H9 (cell line): ENCODE data around the gene HPD. TPM values are rescaled to one million over a fixed set of nuclear protein-coding genes. Genes with fewer than 3 reads are reported as not detected.
A peak's percentile ranks its signal among the peaks of the same experiment; 100 is the strongest.

Source experiments
- DNase-seq: peaks from one replicate; pipeline ENCODE4 v3.0.0-alpha.2; 2017
- H2AFZ ChIP-seq: one replicate; pipeline ENCODE4 v1.6.1; 2013; ENCODE audit warnings: mild to moderate bottlenecking, low read length, control low read depth, moderate library complexity
- H2AK5ac ChIP-seq: 2 replicates; pipeline ENCODE4 v1.6.1; 2013; ENCODE audit warnings: low read length, control low read depth, mixed read lengths; ENCODE audit not compliant: insufficient read length
- H2BK120ac ChIP-seq: one replicate; pipeline ENCODE4 v1.6.1; 2013; ENCODE audit warnings: low read depth, mild to moderate bottlenecking, low read length, control low read depth, inconsistent platforms; ENCODE audit not compliant: poor library complexity, severe bottlenecking
- H2BK12ac ChIP-seq: 2 replicates; pipeline ENCODE4 v1.6.1; 2013; ENCODE audit warnings: low read length, control low read depth, mixed read lengths, low read depth; ENCODE audit not compliant: insufficient read length
- H2BK15ac ChIP-seq: 2 replicates; pipeline ENCODE4 v1.6.1; 2013; ENCODE audit warnings: low read depth, low read length, control low read depth
- H2BK20ac ChIP-seq: one replicate; pipeline ENCODE4 v1.6.1; 2013; ENCODE audit warnings: low read depth, mild to moderate bottlenecking, low read length, control low read depth, inconsistent platforms; ENCODE audit not compliant: poor library complexity, severe bottlenecking
- H2BK5ac ChIP-seq: 2 replicates; pipeline ENCODE4 v1.6.1; 2013; ENCODE audit warnings: low read length, control low read depth, mixed read lengths; ENCODE audit not compliant: insufficient read length
- H3K14ac ChIP-seq: 2 replicates; pipeline ENCODE4 v1.6.1; 2013; ENCODE audit warnings: low read length, control low read depth; ENCODE audit not compliant: insufficient read depth
- H3K18ac ChIP-seq: 2 replicates; pipeline ENCODE4 v1.6.1; 2013; ENCODE audit warnings: low read depth, mild to moderate bottlenecking, mixed read lengths, low read length, control low read depth; ENCODE audit not compliant: insufficient read length
- H3K23ac ChIP-seq: 2 replicates; pipeline ENCODE4 v1.6.1; 2013; ENCODE audit warnings: low read length, control low read depth, mixed read lengths, low read depth; ENCODE audit not compliant: insufficient read length
- H3K23me2 ChIP-seq: 2 replicates; pipeline ENCODE4 v1.6.1; 2013; ENCODE audit warnings: low read depth, mild to moderate bottlenecking, mixed read lengths, low read length, control low read depth; ENCODE audit not compliant: insufficient read length, poor library complexity, severe bottlenecking
- H3K27ac ChIP-seq: 2 replicates; pipeline ENCODE4 v1.5.1; 2013; ENCODE audit warnings: low read length, control low read depth, mixed read lengths, low read depth; ENCODE audit not compliant: insufficient read length
- H3K27me3 ChIP-seq: 2 replicates; pipeline ENCODE4 v1.6.1; 2013; ENCODE audit warnings: low read length, control low read depth, inconsistent platforms; ENCODE audit not compliant: insufficient read depth
- H3K4ac ChIP-seq: 2 replicates; pipeline ENCODE4 v1.6.1; 2013; ENCODE audit warnings: low read depth, mild to moderate bottlenecking, control low read depth, inconsistent platforms, low read length, moderate library complexity
- H3K4me1 ChIP-seq: 2 replicates; pipeline ENCODE4 v1.6.1; 2013; ENCODE audit warnings: low read length, control low read depth, inconsistent platforms; ENCODE audit not compliant: insufficient read depth
- H3K4me2 ChIP-seq: 2 replicates; pipeline ENCODE4 v1.6.1; 2013; ENCODE audit warnings: low read length, control low read depth, mixed read lengths; ENCODE audit not compliant: insufficient read length, insufficient read depth
- H3K56ac ChIP-seq: 2 replicates; pipeline ENCODE4 v1.6.1; 2013; ENCODE audit warnings: low read depth, mild to moderate bottlenecking, mixed read lengths, low read length, control low read depth; ENCODE audit not compliant: insufficient read length
- H3K79me1 ChIP-seq: 2 replicates; pipeline ENCODE4 v1.6.1; 2013; ENCODE audit warnings: low read depth, mild to moderate bottlenecking, moderate library complexity, low read length, control low read depth, inconsistent platforms; ENCODE audit not compliant: insufficient read depth, poor library complexity, severe bottlenecking
- H3K79me2 ChIP-seq: 2 replicates; pipeline ENCODE4 v1.6.1; 2013; ENCODE audit warnings: low read length, control low read depth, inconsistent platforms; ENCODE audit not compliant: insufficient read depth
- H3K9ac ChIP-seq: 2 replicates; pipeline ENCODE4 v1.6.1; 2013; ENCODE audit warnings: low read length, control low read depth, mixed read lengths; ENCODE audit not compliant: insufficient read length; ENCODE audit errors: extremely low read depth
- H3K9me3 ChIP-seq: one replicate; pipeline ENCODE4 v1.6.1; 2013; ENCODE audit warnings: low read depth, low read length, inconsistent platforms; ENCODE audit not compliant: control insufficient read depth
- H3T11ph ChIP-seq: one replicate; pipeline ENCODE4 v1.6.1; 2013; ENCODE audit warnings: mild to moderate bottlenecking, low read length, control low read depth, inconsistent platforms
- H4K20me1 ChIP-seq: one replicate; pipeline ENCODE4 v1.6.1; 2013; ENCODE audit not compliant: control insufficient read depth, insufficient read length, insufficient read depth
- H4K5ac ChIP-seq: 2 replicates; pipeline ENCODE4 v1.6.1; 2013; ENCODE audit warnings: low read depth, mild to moderate bottlenecking, mixed read lengths, low read length, control low read depth; ENCODE audit not compliant: insufficient read length
- H4K8ac ChIP-seq: replicated peaks from 2 replicates; pipeline ENCODE4 v1.6.1; 2013; ENCODE audit warnings: low read length, control low read depth, mixed read lengths, low read depth; ENCODE audit not compliant: insufficient read length
- H4K91ac ChIP-seq: 2 replicates; pipeline ENCODE4 v1.6.1; 2013; ENCODE audit warnings: low read depth, mild to moderate bottlenecking, moderate library complexity, mixed read lengths, low read length, control low read depth; ENCODE audit not compliant: insufficient read length
- H3K27ac Mint-ChIP-seq, 3 experiments: 2 replicates in 2 of 3; 3 replicates in 1 of 3; pipeline ENCODE4 v1.8.0; 2020 to 2021; ENCODE audit warnings: mixed read lengths in 3 of 3, mild to moderate bottlenecking in 1 of 3, moderate library complexity in 1 of 3
- H3K27me3 Mint-ChIP-seq: 2 replicates; pipeline ENCODE4 v1.8.0; 2021; ENCODE audit warnings: low read depth, mild to moderate bottlenecking, moderate library complexity, mixed read lengths
- H3K36me3 Mint-ChIP-seq, 3 experiments: 2 replicates in 2 of 3; 3 replicates in 1 of 3; pipeline ENCODE4 v1.8.0; 2020 to 2021; ENCODE audit warnings: low read depth in 3 of 3, mixed read lengths in 3 of 3; ENCODE audit not compliant: insufficient read depth in 1 of 3
- H3K4me1 Mint-ChIP-seq, 2 experiments: 2 replicates each; pipeline ENCODE4 v1.8.0; 2020; ENCODE audit warnings: mixed read lengths in 2 of 2
- H3K4me3 Mint-ChIP-seq, 2 experiments: 2 replicates in 1 of 2; 3 replicates in 1 of 2; pipeline ENCODE4 v1.8.0; 2020 to 2021; ENCODE audit warnings: mild to moderate bottlenecking in 2 of 2, mixed read lengths in 2 of 2, moderate library complexity in 1 of 2
- H3K9me3 Mint-ChIP-seq, 2 experiments: 2 replicates in 1 of 2; 3 replicates in 1 of 2; pipeline ENCODE4 v1.8.0; 2020; ENCODE audit warnings: mild to moderate bottlenecking in 2 of 2, mixed read lengths in 2 of 2, moderate library complexity in 1 of 2
- WGBS: extraction: QIAGEN DNeasy Blood & Tissue Kit; methylation state at CpG from one replicate; pipeline ENCODE4 v1.1.7; 2013; ENCODE audit warnings: missing lambda C conversion rate, low lambda C conversion rate, mixed read lengths; ENCODE audit not compliant: insufficient read length; ENCODE audit errors: extremely low coverage; 5-methylcytosine and 5-hydroxymethylcytosine counted together
- long read RNA-seq: library from polyadenylated mRNA; unstranded; transcript quantifications from one replicate; pipeline ENCODE4 v2.0.0, GENCODE V29; 2020
- total RNA-seq: library from RNA; stranded (reverse); gene quantifications from 2 replicates; pipeline ENCODE4 v1.2.1, GENCODE V29; 2021
- TF ChIP-seq, protein P1 (sequence below): fragments of 200-600 bp; sonication (generic); conservative IDR thresholded peaks from 3 replicates; pipeline ENCODE4 v1.8.0; 2021; ENCODE audit warnings: antibody characterized with exemption, mild to moderate bottlenecking

The HPD gene
- 0.22 TPM in 1 of 2 replicates, not detected in the other for total RNA-seq
- long read RNA-seq, result 0 reads

DNA sequence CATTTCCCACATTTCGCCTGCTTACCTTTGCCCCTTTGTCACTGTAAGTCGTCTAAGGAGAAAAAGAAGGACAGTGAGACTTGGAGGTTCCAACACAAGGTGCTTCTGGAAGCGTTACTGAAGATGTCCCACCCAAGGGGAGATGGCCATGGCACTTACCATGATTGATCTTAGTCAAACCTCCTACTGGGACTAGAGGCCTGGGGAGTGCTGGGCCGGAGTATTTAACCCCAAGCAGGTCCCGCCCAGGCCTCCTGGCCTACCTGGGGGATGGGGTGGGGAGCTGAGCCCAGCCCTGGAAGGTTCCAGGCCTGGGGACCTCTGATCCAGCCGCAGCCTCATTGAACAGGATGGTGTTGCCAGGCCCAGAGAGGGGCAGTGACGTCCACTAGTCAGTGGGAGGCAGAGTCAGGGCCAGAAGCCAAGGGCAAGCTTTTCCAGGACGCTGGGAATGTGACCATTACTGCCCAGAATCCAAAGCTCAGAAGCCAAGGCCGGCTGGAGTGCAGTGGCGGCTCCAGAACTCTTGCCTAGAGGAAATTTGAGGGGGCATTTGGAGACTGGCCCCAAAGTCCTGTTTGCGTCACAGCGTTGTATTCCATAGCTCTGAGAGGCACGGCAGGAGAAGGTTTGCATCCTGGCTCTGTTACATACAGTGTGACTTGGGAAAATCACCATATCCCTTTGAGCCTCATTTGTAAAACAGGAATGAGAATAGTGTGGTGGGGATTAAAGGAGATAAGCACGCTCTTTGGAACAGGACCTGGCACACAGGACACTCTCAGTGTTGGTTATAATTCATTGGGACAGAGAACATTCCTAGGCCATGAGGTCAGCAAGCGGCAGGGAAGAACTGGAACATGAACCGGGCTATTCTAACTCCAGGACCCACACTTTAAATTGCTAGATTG is at the start of gene HPD:
Gene HPD, minus strand, starts transcription at position 198 of the 911 bp plus-strand sequence. Its CDS starts 36 bp downstream, at position 162.
- H3K23me2 ChIP-seq, result no peaks in the 10 kb centered on the region
- no peaks in the 10 kb centered on the region for H3K79me1 ChIP-seq
- Mint-ChIP-seq H3K27ac (peak within 1 kb of the TSS; percentile 48 to 92 (median 88); a peak in 5 of 7 replicates), H3K27me3 (no peaks in the 10 kb centered on the region; the same call in 1 of the 2 replicates), H3K4me3 (no peak within 1 kb of the TSS; a peak in 1 of 5 replicates), H3K36me3 (no peaks in the 10 kb centered on the region), H3K4me1 (peaks cover 14 to 28% of the 10 kb centered on the region in 2 experiments), H3K9me3 (no peaks in the 10 kb centered on the region)
- H3K14ac ChIP-seq, result peak within 1 kb of the TSS; percentile 2; the same call in 1 of the 2 replicates
- no peak within 1 kb of the TSS for H2BK5ac ChIP-seq
- H3K27ac ChIP-seq, result no peak within 1 kb of the TSS
- H2BK120ac ChIP-seq, result no peak within 1 kb of the TSS
- H2BK20ac ChIP-seq, result no peak within 1 kb of the TSS
- no CpG with 5 or more reads among the region's 16 CpGs for WGBS
- H4K5ac ChIP-seq, result peak within 1 kb of the TSS; percentile 92
- H2AK5ac ChIP-seq, result no peak within 1 kb of the TSS
- H3K4ac ChIP-seq, result no peak within 1 kb of the TSS
- H3K27me3 ChIP-seq, result no peaks in the 10 kb centered on the region
- no peak within 1 kb of the TSS for H3T11ph ChIP-seq
- H4K20me1 ChIP-seq, result no peaks in the 10 kb centered on the region
- no peaks in the 10 kb centered on the region for H3K79me2 ChIP-seq
- no peak within 1 kb of the TSS for H2BK12ac ChIP-seq
- H2BK15ac ChIP-seq, result 0 out of 2 replicates have a peak within 1 kb of the TSS, but pooled peaks have one; percentile 3
- H2AFZ ChIP-seq, result no peak within 1 kb of the TSS
- no peak within 1 kb of the TSS for H4K8ac ChIP-seq
- H3K9me3 ChIP-seq, result no peaks in the 10 kb centered on the region
- no peak within 1 kb of the TSS for H3K4me2 ChIP-seq
- H3K4me1 ChIP-seq, result peaks cover 4% of the 10 kb centered on the region; the same call in 1 of the 2 replicates
- peak within 1 kb of the TSS; percentile 11 for H3K56ac ChIP-seq
- H3K9ac ChIP-seq, result no peak within 1 kb of the TSS
- no peak within 1 kb of the TSS for H4K91ac ChIP-seq
- H3K18ac ChIP-seq, result peak within 1 kb of the TSS; percentile 5
- H3K23ac ChIP-seq, result no peak within 1 kb of the TSS
- DNase-seq, result peak; percentile 46
- TF ChIP-seq, protein P1, sequence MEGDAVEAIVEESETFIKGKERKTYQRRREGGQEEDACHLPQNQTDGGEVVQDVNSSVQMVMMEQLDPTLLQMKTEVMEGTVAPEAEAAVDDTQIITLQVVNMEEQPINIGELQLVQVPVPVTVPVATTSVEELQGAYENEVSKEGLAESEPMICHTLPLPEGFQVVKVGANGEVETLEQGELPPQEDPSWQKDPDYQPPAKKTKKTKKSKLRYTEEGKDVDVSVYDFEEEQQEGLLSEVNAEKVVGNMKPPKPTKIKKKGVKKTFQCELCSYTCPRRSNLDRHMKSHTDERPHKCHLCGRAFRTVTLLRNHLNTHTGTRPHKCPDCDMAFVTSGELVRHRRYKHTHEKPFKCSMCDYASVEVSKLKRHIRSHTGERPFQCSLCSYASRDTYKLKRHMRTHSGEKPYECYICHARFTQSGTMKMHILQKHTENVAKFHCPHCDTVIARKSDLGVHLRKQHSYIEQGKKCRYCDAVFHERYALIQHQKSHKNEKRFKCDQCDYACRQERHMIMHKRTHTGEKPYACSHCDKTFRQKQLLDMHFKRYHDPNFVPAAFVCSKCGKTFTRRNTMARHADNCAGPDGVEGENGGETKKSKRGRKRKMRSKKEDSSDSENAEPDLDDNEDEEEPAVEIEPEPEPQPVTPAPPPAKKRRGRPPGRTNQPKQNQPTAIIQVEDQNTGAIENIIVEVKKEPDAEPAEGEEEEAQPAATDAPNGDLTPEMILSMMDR, result no peak
